ENCODE measurements around the gene PPP1R3A. TPM values are rescaled to one million over a fixed set of nuclear protein-coding genes. Genes with fewer than 3 reads are reported as not detected.

Gene PPP1R3A
- total and polyA plus RNA-seq, 2 of the 4 experiments (the other 2 are of a cell fraction), result not detected

GRCh38 chr7:113955157-113955556 is 36.3 kb upstream of the PPP1R3A start:
- Histone ChIP-seq H3K18ac (ENCODE audit: low read depth, low read length) (no peak overlapping the region), H2AK9ac (replicated peaks; ENCODE audit: low read depth, low read length, poor library complexity) (no peak overlapping the region), H3K23ac (ENCODE audit: low read depth, low read length) (no peak overlapping the region), H3K9ac (ENCODE audit: low read depth, low read length) (no peak overlapping the region), H3K9me3 (ENCODE audit: control insufficient read depth, insufficient read depth, low read length) (peaks cover 8% of the 10 kb centered on the region; the same call in 1 of the 2 replicates), H2AFZ (replicated peaks; ENCODE audit: low read length, poor library complexity) (no peak overlapping the region), H3K27ac (ENCODE audit: insufficient read depth, low read length) (no peak overlapping the region), H2BK15ac (ENCODE audit: low read depth, low read length) (no peak overlapping the region), H3K4me1 (ENCODE audit: control insufficient read depth, insufficient read depth, low read length) (no peaks in the 10 kb centered on the region), H4K8ac (ENCODE audit: low read depth in 2 of 2, low read length in 2 of 2) (no peak overlapping the region), H2AK5ac (ENCODE audit: low read depth, low read length) (no peak overlapping the region), H3K4ac (ENCODE audit: low read depth, low read length) (no peak overlapping the region), H3K4me2 (ENCODE audit: low read depth, low read length) (no peak overlapping the region), H2BK20ac (ENCODE audit: low read depth, low read length) (no peak overlapping the region), H3K36me3 (ENCODE audit: control insufficient read depth, insufficient read depth, low read length) (no peaks in the 10 kb centered on the region), H4K91ac (ENCODE audit: insufficient read depth, low read depth, low read length) (no peak overlapping the region), H2BK120ac (ENCODE audit: low read depth, low read length) (no peak overlapping the region), H3K4me3 (ENCODE audit: insufficient read depth, low read depth, low read length) (no peak overlapping the region), H3K14ac (replicated peaks; ENCODE audit: low read depth, low read length) (no peak overlapping the region), H3K56ac (ENCODE audit: extremely low read depth, insufficient read depth, low read length) (no peak overlapping the region), H4K5ac (ENCODE audit: low read depth, low read length) (no peak overlapping the region), H3K27me3 (ENCODE audit: control insufficient read depth, insufficient read depth, low read length) (no peaks in the 10 kb centered on the region), H3K79me1 (ENCODE audit: low read depth in 1 of 2, low read length in 2 of 2) (no peaks in the 10 kb centered on the region), H4K20me1 (ENCODE audit: insufficient read depth, low read length) (no peaks in the 10 kb centered on the region), H3K9me1 (ENCODE audit: insufficient read depth, low read length) (no peaks in the 10 kb centered on the region), H2BK5ac (ENCODE audit: low read depth, low read length, poor library complexity, severe bottlenecking) (no peak overlapping the region)
- CTCF ChIA-PET, result no interaction called here
- in situ Hi-C loops (cut with MboI; ENCODE audit: low sequenced_read_pairs), result no loop called here
- no peak for ATAC-seq (ENCODE audit: low read depth)
- dilution Hi-C loops (cut with HindIII; ENCODE audit: low sequenced_read_pairs, unreplicated experiment), result no loop called here
- intact Hi-C loops (cut with micrococcal nuclease), result no loop called here
- TF ChIP-seq MAZ (IDR thresholded peaks at IDR 0.05; ENCODE audit: borderline replicate concordance, low read depth, low read length), result no peak
- no peak for TF ChIP-seq CEBPB (IDR thresholded peaks at IDR 0.05; ENCODE audit: low read depth, low read length)
- no peak for TF ChIP-seq RCOR1 (IDR thresholded peaks at IDR 0.05; ENCODE audit: insufficient replicate concordance, low read length)
- no peak for TF ChIP-seq RFX5 (IDR thresholded peaks at IDR 0.05; ENCODE audit: low read depth, low read length)
- no peak for TF ChIP-seq CHD1 (IDR thresholded peaks at IDR 0.05; ENCODE audit: low read depth, low read length)
- WGBS, 2 experiments (ENCODE audit: extremely low coverage in 2 of 2, insufficient read length in 1 of 2), result 60% methylated on average over 1 of the region's 2 CpGs; no CpG with 5 or more reads in 1 of the 2 experiments
- no peak for DNase-seq
- BruUV-seq (replicated peaks), result no TSS peak
- POLR2A ChIA-PET (ENCODE audit: unreplicated experiment), result no interaction called here

Data from IMR-90 (cell line).